Ishikawa (cell line): ENCODE data around the gene SALL4.

Experiments
- CEBPB ChIP-seq: IDR thresholded peaks from 2 replicates; pipeline ENCODE4 v1.6.1; 2012
- CREB1 ChIP-seq: IDR thresholded peaks from 2 replicates; pipeline ENCODE4 v1.6.1; 2012; ENCODE audit warnings: low read depth
- EGR1 ChIP-seq: IDR thresholded peaks from 2 replicates; pipeline ENCODE4 v1.6.1; 2012
- EP300 ChIP-seq: IDR thresholded peaks from 2 replicates; pipeline ENCODE4 v1.6.1; 2012; ENCODE audit warnings: borderline replicate concordance
- FOXM1 ChIP-seq: IDR thresholded peaks from 2 replicates; pipeline ENCODE4 v1.6.1; 2012; ENCODE audit warnings: low read depth, borderline replicate concordance
- MAX ChIP-seq: IDR thresholded peaks from 2 replicates; pipeline ENCODE4 v1.6.1; 2012
- NFIC ChIP-seq: IDR thresholded peaks from 2 replicates; pipeline ENCODE4 v1.6.1; 2012
- RAD21 ChIP-seq: IDR thresholded peaks from 2 replicates; pipeline ENCODE4 v1.6.1; 2012; ENCODE audit warnings: low read depth
- TAF1 ChIP-seq: IDR thresholded peaks from 2 replicates; pipeline ENCODE4 v1.6.1; 2012; ENCODE audit warnings: low read depth, mild to moderate bottlenecking
- TCF12 ChIP-seq: IDR thresholded peaks from 2 replicates; pipeline ENCODE4 v1.6.1; 2012; ENCODE audit warnings: low read depth
- TEAD4 ChIP-seq: IDR thresholded peaks from 2 replicates; pipeline ENCODE4 v1.6.1; 2012
- YY1 ChIP-seq: IDR thresholded peaks from 2 replicates; pipeline ENCODE4 v1.6.1; 2012; ENCODE audit warnings: low read depth
- ZBTB7A ChIP-seq: IDR thresholded peaks from 2 replicates; pipeline ENCODE4 v1.6.1; 2012; ENCODE audit warnings: low read depth
- TF ChIP-seq, protein P1 (sequence below): IDR thresholded peaks from 2 replicates; pipeline ENCODE4 v1.6.1; 2012
- TF ChIP-seq, protein P2 (sequence below): IDR thresholded peaks from 2 replicates; pipeline ENCODE4 v1.6.1; 2012; ENCODE audit warnings: low read depth, mild to moderate bottlenecking

Gene SALL4

GRCh38 chr20:51740838-51741237 lies 61.5 kb downstream of the SALL4 start:
- TF ChIP-seq, protein P1, sequence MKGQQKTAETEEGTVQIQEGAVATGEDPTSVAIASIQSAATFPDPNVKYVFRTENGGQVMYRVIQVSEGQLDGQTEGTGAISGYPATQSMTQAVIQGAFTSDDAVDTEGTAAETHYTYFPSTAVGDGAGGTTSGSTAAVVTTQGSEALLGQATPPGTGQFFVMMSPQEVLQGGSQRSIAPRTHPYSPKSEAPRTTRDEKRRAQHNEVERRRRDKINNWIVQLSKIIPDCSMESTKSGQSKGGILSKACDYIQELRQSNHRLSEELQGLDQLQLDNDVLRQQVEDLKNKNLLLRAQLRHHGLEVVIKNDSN, result no peak
- TF ChIP-seq NFIC (no peak), TEAD4 (no peak), CREB1 (no peak), FOXM1 (no peak), ZBTB7A (no peak), YY1 (no peak), MAX (no peak), EP300 (no peak), CEBPB (no peak), EGR1 (no peak)

GRCh38 chr20:51739722-51740249 lies 62.5 kb downstream of the SALL4 start:
- TF ChIP-seq TAF1 (no peak), CREB1 (no peak), EGR1 (no peak), ZBTB7A (no peak), TCF12 (no peak), TEAD4 (no peak), NFIC (no peak), MAX (no peak), CEBPB (no peak), FOXM1 (no peak), YY1 (no peak), RAD21 (no peak), EP300 (no peak)
- TF ChIP-seq, protein P2, sequence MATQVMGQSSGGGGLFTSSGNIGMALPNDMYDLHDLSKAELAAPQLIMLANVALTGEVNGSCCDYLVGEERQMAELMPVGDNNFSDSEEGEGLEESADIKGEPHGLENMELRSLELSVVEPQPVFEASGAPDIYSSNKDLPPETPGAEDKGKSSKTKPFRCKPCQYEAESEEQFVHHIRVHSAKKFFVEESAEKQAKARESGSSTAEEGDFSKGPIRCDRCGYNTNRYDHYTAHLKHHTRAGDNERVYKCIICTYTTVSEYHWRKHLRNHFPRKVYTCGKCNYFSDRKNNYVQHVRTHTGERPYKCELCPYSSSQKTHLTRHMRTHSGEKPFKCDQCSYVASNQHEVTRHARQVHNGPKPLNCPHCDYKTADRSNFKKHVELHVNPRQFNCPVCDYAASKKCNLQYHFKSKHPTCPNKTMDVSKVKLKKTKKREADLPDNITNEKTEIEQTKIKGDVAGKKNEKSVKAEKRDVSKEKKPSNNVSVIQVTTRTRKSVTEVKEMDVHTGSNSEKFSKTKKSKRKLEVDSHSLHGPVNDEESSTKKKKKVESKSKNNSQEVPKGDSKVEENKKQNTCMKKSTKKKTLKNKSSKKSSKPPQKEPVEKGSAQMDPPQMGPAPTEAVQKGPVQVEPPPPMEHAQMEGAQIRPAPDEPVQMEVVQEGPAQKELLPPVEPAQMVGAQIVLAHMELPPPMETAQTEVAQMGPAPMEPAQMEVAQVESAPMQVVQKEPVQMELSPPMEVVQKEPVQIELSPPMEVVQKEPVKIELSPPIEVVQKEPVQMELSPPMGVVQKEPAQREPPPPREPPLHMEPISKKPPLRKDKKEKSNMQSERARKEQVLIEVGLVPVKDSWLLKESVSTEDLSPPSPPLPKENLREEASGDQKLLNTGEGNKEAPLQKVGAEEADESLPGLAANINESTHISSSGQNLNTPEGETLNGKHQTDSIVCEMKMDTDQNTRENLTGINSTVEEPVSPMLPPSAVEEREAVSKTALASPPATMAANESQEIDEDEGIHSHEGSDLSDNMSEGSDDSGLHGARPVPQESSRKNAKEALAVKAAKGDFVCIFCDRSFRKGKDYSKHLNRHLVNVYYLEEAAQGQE, result no peak
- TF ChIP-seq, protein P1, result no peak

DNA sequence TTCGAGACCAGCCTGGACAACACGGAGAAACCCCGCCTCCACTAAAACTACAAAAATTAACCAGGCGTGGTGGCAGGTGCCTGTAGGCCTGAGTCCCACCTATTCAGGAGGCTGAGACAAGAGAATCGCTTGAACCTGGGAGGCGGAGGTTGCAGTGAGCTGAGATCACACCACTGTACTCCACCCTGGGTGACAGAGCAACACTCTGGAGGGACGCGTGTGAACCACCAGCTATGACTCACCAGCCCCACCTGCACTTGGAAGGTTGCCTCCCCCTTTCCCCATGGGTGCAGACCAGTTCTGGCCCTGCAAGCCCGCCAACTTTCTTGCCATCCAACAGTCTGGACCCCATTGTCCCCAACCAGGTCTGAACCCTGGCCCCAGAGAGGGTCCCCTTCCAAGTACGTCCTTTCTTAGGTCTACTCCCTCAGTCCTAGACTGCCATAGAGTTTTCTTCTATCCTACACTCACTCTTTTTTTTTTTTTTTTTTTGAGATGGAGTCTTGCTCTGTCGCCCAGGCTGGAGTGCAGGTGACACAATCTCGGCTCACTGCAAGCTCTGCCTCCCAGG lies 63.4 kb downstream of the SALL4 start:
- TF ChIP-seq EP300 (no peak), TCF12 (no peak), FOXM1 (no peak), ZBTB7A (no peak), EGR1 (no peak), TAF1 (no peak), CEBPB (no peak), MAX (no peak)
- TF ChIP-seq, protein P1, result no peak

- TF ChIP-seq RAD21, result no peak
- TF ChIP-seq, protein P1, result no peak
- TF ChIP-seq FOXM1, result no peak
- no peak for TF ChIP-seq CEBPB
- TF ChIP-seq CREB1, result no peak
- no peak for TF ChIP-seq YY1
- no peak for TF ChIP-seq EP300
- no peak for TF ChIP-seq TEAD4
- TF ChIP-seq, protein P2, result no peak
Observed at GRCh38 chr20:51736947-51737346, 65.4 kb downstream of the SALL4 start.

- no peak for TF ChIP-seq TAF1
- no peak for TF ChIP-seq FOXM1
- no peak for TF ChIP-seq TCF12
- no peak for TF ChIP-seq TEAD4
- TF ChIP-seq, protein P1, result no peak
- TF ChIP-seq MAX, result no peak
- TF ChIP-seq EGR1, result no peak
- no peak for TF ChIP-seq CREB1
- TF ChIP-seq RAD21, result no peak
- no peak for TF ChIP-seq NFIC
Observed at GRCh38 chr20:51735728-51736600, 66.4 kb downstream of the SALL4 start.
